COLO668 (cell line): ENCODE data around the gene SUFU.
"Not testable (repeated sequence)": the region's sequence is repeated elsewhere in the genome, so short reads cannot be mapped to it uniquely, and the experiment has no call there.

Source experiments
- DNase-seq: peaks from one replicate; lab custom pipeline; 2025; ENCODE audit not compliant: unreplicated experiment; lab: John Stamatoyannopoulos, UW

The SUFU gene

DNA sequence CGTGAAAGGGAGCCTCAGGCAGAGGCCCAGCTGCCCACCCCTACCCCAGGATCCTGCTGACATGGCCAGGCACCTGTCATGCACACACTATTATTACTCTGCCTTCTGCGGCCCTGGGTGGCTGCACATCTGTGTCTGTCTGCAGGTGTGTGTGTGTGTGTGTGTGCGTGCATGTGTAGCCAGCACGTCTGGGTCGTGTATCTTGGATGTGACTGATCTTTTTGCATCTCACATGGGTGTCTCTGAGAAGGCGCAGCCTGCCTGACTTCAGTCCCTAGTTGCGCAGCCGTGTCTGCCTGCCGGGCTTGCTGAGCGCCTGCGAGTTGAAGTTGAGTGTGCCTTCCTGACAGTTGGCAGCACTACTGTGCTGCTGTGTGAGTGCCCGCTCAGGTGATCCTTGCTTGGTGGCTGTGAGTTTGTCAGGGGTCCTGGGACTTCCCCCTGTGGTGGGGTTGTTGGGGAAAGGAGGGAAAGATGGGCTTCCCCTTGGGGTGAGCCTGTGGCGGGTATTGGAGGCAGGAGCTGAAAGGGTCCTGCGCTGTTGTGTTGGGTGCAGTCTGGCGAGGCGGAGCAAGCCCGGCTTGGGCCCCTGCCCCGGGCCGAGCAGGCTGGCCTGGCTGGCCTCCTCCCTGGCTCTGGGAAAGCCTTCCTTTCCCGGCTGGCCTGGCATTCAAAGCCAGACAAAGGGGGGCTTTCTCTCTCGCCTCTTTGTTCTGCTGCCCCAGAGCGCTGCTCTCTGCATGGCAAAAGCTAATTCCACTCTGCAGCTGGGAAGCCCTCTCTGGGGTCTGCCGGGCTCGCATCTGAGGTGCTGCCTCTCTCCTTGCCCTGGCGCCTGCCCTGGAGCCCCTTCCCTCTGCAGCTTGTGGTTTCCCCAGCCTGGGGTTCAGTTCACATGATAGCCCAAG is 145.4 kb downstream of the SUFU start:
- DNase-seq: no peak

DNA sequence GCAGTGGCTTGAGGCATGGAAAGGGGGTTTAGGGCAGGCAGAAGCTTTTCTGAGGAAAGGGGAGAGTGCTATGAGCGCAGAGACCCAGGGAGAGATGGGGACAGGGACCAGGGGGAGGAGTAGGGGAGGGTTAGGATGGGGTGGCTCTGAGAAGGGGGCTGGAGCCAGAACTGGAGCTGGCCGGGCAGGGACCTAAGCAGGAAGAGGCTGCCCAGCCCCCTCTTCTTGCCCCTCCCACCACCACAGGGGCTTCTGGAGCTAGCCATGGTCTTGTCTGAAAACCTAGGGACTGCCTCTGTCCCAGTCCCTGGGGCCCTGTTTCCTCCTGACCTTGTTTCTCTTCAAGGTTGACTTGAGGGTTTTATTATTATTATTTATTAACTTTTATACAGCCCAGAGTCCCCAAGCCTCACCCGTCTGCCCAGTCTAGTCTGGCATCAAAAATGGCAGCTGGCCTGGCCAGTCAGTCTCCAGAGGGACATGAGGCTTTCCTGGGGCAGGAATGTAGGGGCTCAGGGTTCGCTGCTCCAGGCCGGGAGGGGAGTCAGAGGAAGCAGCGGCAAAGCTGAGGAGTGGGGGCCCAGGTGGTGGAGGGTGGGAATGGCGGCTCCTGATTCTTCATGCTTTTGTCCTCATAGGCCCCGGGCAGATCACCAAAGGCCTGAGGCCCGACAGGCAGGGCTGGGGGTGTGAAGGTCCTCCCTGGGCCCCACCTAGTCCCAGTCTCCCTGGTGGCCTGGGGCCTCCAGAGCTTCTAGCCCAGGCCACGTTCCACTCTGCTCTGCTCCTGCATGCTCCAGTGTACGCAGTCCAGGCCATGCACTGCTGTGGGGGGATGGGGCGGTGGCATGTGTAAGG is 146.3 kb downstream of the SUFU start:
- DNase-seq: no peak

DNA sequence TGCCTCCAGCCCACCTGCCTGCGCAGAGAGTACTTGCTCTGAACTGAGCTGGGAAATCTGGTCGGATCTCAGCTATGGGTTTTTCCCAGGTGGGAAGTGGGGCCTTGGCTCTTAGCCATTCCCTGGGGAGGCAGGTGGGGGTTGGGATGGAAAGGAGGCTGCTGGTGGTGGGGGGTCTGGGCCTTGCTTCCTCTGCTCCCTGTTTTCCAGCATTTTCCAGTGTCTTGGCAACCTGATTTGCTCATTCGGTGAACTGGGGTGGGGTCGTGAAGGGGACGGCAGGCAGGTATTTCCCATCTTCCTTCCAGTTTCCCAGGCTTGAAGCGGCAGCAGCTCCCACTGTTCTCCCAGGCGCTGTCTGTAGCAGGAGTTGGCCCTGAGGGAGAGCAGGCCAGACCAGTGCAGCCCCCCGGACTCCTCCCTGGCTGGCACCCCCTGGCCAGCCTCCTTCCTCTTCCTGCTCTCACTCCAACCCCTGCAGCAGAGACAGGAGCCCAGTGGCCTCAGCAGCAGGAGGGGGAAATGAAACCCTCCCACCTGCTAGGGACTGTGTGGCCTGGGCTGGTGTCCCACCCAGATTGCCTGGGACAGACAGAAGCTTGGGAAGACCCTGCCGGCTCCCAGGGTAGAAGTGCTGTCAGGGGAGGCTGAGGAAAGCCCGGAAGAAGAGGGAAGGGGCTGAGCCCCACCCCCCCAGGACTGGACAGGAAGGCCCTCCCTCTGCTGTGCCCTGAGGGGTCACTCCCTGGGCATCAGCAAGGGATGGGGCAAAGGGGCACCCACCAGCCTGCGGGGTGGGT is 147.1 kb downstream of the SUFU start:
- DNase-seq: no peak

GRCh38 chr10:102651455-102652169 is 147.8 kb downstream of the SUFU start:
- no peak for DNase-seq

- DNase-seq: no peak
These were observed 148.6 kb downstream of the SUFU start for GRCh38 chr10:102652170-102652916.

DNA sequence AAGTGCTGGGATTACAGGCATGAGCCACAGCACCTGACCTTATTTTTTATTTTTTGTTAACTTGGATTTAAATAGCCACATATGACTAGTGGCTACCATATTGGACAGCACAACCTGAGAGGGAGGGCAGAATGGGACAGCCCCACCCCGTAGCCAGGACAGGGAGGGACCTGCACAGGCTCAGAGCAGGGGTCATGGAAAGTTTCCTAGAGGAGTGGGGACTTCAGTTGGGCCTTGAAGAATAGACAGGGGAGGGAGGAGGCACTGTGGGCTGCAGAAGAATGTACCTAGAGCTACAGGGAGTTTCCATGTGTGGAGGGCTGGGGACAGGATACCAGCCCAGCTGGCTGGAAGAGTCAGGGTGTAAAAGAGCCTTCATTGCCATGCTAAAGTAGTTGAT is 149.3 kb downstream of the SUFU start:
- no peak for DNase-seq

DNA sequence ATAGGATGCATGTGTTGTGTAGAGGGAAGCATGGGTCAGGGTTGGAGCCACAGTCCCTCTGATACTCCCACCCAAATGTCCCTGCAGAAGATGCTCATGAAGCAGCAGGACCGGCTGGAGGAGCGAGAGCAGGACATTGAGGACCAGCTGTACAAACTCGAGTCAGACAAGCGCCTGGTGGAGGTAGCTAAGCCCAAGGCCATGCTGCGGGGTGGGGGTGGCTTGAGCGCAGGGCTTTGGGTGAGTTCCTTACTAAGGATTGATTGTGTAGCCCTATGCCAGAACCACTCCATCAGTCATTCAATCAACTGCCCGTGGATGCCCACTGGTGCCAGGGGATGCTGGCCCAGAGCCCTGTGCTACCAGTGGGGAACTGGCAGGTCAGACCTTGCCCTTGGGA is 150.8 kb downstream of the SUFU start:
- DNase-seq: no peak

DNA sequence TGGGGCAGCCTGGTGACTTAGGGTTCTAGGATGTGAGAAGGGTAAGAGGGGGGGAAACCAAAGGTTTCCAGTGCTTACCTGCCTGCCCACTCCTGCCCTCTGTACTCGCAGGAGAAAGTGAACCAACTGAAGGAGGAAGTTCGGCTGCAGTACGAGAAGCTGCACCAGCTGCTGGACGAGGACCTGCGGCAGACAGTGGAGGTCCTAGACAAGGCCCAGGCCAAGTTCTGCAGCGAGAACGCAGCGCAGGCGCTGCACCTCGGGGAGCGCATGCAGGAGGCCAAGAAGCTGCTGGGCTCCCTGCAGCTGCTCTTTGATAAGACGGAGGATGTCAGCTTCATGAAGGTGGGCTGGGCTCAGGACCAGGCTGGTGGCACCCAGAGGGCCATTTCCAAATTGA is 151.2 kb downstream of the SUFU start:
- no peak for DNase-seq

- DNase-seq: no peak
These were observed 152.3 kb downstream of the SUFU start for GRCh38 chr10:102656026-102656425.

GRCh38 chr10:102656791-102657371 is 153.1 kb downstream of the SUFU start:
- no peak for DNase-seq

GRCh38 chr10:102657451-102657850 is 153.7 kb downstream of the SUFU start:
- DNase-seq: no peak

- peak; percentile 33 for DNase-seq
These were observed 154.4 kb downstream of the SUFU start for GRCh38 chr10:102657984-102658724.

- no peak for DNase-seq
These were observed 155.0 kb downstream of the SUFU start for GRCh38 chr10:102658802-102659201.

GRCh38 chr10:102660888-102661657 is 157.3 kb downstream of the SUFU start:
- peak; percentile 82 for DNase-seq

DNA sequence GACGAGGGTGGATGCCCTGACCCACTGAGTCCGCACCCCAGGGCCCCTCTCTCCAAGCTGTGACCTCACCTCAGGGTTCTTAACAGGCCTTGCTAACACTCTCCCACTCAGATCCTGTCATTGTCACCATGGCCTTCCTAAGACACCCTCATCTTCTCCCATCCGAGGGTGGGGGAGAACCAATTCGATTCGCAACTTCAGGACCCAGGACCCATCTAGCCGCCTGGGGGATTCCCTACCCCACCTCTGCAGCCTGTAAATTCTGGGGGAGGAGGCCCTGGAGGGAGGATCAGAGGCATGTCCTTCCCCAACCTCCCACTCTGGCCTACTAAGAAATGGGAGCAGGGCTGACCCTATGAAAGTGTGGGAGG is 157.9 kb downstream of the SUFU start:
- DNase-seq: no peak

- DNase-seq: no peak
These were observed 162.2 kb downstream of the SUFU start for GRCh38 chr10:102665904-102666509.

GRCh38 chr10:102667411-102667810 is 163.6 kb downstream of the SUFU start:
- not testable (repeated sequence) for DNase-seq
